HepG2 (cell line): ENCODE results near the gene MMP17. TPM values are rescaled to one million over a fixed set of nuclear protein-coding genes. Genes with fewer than 3 reads are reported as not detected.

Experiments used
- ATAC-seq: fragments of 200-7000 bp; cut with Tn5 transposase; 3 replicates; pipeline ENCODE4 v1.9.1; 2020; ENCODE audit warnings: mild to moderate bottlenecking, moderate library complexity
- BruUV-seq: library from RNA; stranded (reverse); fragments of 400-500 nt; replicated peaks from 2 replicates; lab custom pipeline; 2021; lab: Mats Ljungman, UMichigan
- CTCF ChIA-PET: fragments of 300-600 bp; formaldehyde crosslinking; extraction: SDS; loops from one replicate; lab custom pipeline; 2021; ENCODE audit warnings: low total read pairs, inconsistent platforms, low intra/inter-chr PET ratio; lab: Yijun Ruan, JAX
- POLR2A ChIA-PET: fragments of 350-600 bp; sonication (Branson Sonifier 250); formaldehyde crosslinking; loops from one replicate; lab custom pipeline; 2020; ENCODE audit warnings: antibody characterized with exemption, inconsistent platforms; lab: Yijun Ruan, JAX
- DNase-seq: peaks from one replicate; pipeline ENCODE4 v3.0.0-alpha.2; 2015; ENCODE audit warnings: low spot score
- FAIRE-seq: peaks from 3 replicates; lab custom pipeline; 2011; peaks lifted over from hg19 to GRCh38; lab: Jason Lieb, UNC
- H2AFZ ChIP-seq: one replicate; pipeline ENCODE4 v1.6.1; 2011; ENCODE audit warnings: low read length, inconsistent platforms
- H3K27ac ChIP-seq: fragments of 300-600 bp; 3 replicates; pipeline ENCODE4 v1.8.0; 2011; ENCODE audit warnings: mixed run types, mild to moderate bottlenecking, mixed read lengths, low read length, inconsistent platforms; ENCODE audit not compliant: insufficient read depth; ENCODE audit errors: extremely low read length
- H3K27me3 ChIP-seq, 2 experiments: fragments of 200-600 bp in 1 of 2; 2 replicates in 1 of 2; 3 replicates in 1 of 2; pipeline versions ENCODE4 v1.6.0 to v1.8.0; 2011; ENCODE audit warnings: low read length in 2 of 2, mild to moderate bottlenecking in 2 of 2, moderate library complexity in 2 of 2, inconsistent platforms in 1 of 2; ENCODE audit not compliant: insufficient read depth in 2 of 2, control insufficient read depth in 1 of 2
- H3K36me3 ChIP-seq, 2 experiments: fragments of 200-600 bp in 1 of 2; replicated peaks in 1 of 2; 2 replicates in 1 of 2; 3 replicates in 1 of 2; pipeline versions ENCODE4 v1.5.1 to v1.8.0; 2011; ENCODE audit warnings: low read length in 2 of 2, inconsistent platforms in 1 of 2; ENCODE audit not compliant: insufficient read depth in 2 of 2, control insufficient read depth in 1 of 2
- H3K4me1 ChIP-seq: 2 replicates; pipeline ENCODE4 v1.5.1; 2012; ENCODE audit warnings: low read length, inconsistent platforms; ENCODE audit not compliant: insufficient read depth
- H3K4me2 ChIP-seq: 2 replicates; pipeline ENCODE4 v1.6.0; 2011; ENCODE audit warnings: low read depth, low read length, inconsistent platforms
- H3K4me3 ChIP-seq, 3 experiments: fragments of 200-600 bp in 1 of 3; sonication (generic), shearing (Covaris generic) in 1 of 3; replicated peaks in 1 of 3; 2 replicates each; pipeline ENCODE4 v1.5.1; 2011 to 2016; ENCODE audit warnings: low read length in 3 of 3, inconsistent platforms in 2 of 3, low read depth in 2 of 3, mild to moderate bottlenecking in 2 of 3, control low read depth in 1 of 3, mixed read lengths in 1 of 3; ENCODE audit not compliant: insufficient read depth in 1 of 3
- H3K79me2 ChIP-seq: one replicate; pipeline ENCODE4 v1.6.1; 2011; ENCODE audit warnings: low read length, inconsistent platforms; ENCODE audit not compliant: insufficient read depth
- H3K9ac ChIP-seq: 2 replicates; pipeline ENCODE4 v1.6.0; 2011; ENCODE audit warnings: mild to moderate bottlenecking, low read depth, low read length, inconsistent platforms; ENCODE audit not compliant: insufficient read depth
- H3K9me3 ChIP-seq: 2 replicates; pipeline ENCODE4 v1.5.1; 2012; ENCODE audit warnings: mild to moderate bottlenecking, low read length
- H4K20me1 ChIP-seq: 2 replicates; pipeline ENCODE4 v1.6.0; 2011; ENCODE audit warnings: inconsistent platforms, mild to moderate bottlenecking, low read length, moderate library complexity; ENCODE audit not compliant: insufficient read depth
- CHD4 ChIP-seq: fragments of 200-600 bp; sonication (generic); IDR thresholded peaks from 2 replicates; pipeline ENCODE4 v1.7.0; 2017; ENCODE audit warnings: mild to moderate bottlenecking, low read length, borderline replicate concordance
- RBAK ChIP-seq: sonication (generic); formaldehyde crosslinking; IDR thresholded peaks from 2 replicates; pipeline ENCODE4 v1.5.1; 2020; ENCODE audit warnings: mild to moderate bottlenecking, missing genetic modification reagents
- WIZ ChIP-seq: sonication (generic); formaldehyde crosslinking; IDR thresholded peaks from 2 replicates; pipeline ENCODE4 v1.5.1; 2020; ENCODE audit warnings: mild to moderate bottlenecking, missing genetic modification reagents
- ZBTB8A ChIP-seq: sonication (generic); formaldehyde crosslinking; IDR thresholded peaks from 2 replicates; pipeline ENCODE4 v1.4.0; 2020; ENCODE audit warnings: mild to moderate bottlenecking, low read depth, missing genetic modification reagents, borderline replicate concordance
- ZMAT3 ChIP-seq: sonication (generic); formaldehyde crosslinking; conservative IDR thresholded peaks from 2 replicates; pipeline ENCODE4 v1.7.0; 2021; ENCODE audit warnings: missing genetic modification reagents
- ZNF121 ChIP-seq: sonication (generic); formaldehyde crosslinking; IDR thresholded peaks from 2 replicates; pipeline ENCODE4 v1.5.0; 2020; ENCODE audit warnings: mild to moderate bottlenecking, missing genetic modification reagents
- ZNF232 ChIP-seq: sonication (generic); formaldehyde crosslinking; IDR thresholded peaks from 2 replicates; pipeline ENCODE4 v1.4.0; 2020; ENCODE audit warnings: missing genetic modification reagents, borderline replicate concordance
- ZNF569 ChIP-seq: sonication (generic); formaldehyde crosslinking; IDR thresholded peaks from 2 replicates; pipeline ENCODE4 v1.5.0; 2020; ENCODE audit warnings: mild to moderate bottlenecking, missing genetic modification reagents, moderate library complexity, borderline replicate concordance
- ZNF572 ChIP-seq: sonication (generic); formaldehyde crosslinking; IDR thresholded peaks from 2 replicates; pipeline ENCODE4 v1.5.1; 2020; ENCODE audit warnings: mild to moderate bottlenecking, missing genetic modification reagents
- ZNF772 ChIP-seq: sonication (generic); formaldehyde crosslinking; IDR thresholded peaks from 2 replicates; pipeline ENCODE4 v1.5.0; 2020; ENCODE audit warnings: mild to moderate bottlenecking, missing genetic modification reagents
- ZNF781 ChIP-seq: sonication (generic); formaldehyde crosslinking; IDR thresholded peaks from 2 replicates; pipeline ENCODE4 v1.5.1; 2020; ENCODE audit warnings: borderline replicate concordance, mild to moderate bottlenecking, missing genetic modification reagents; ENCODE audit errors: not compliant biosample characterization
- WGBS: methylation state at CpG from one replicate; pipeline ENCODE4 v1.1.6; 2017; ENCODE audit warnings: low lambda C conversion rate; 5-methylcytosine and 5-hydroxymethylcytosine counted together
- in situ Hi-C: cut with HindIII; loops from 2 replicates; pipeline ENCODE4 v1.10.0; 2017; ENCODE audit warnings: low pct_unique_long_range_greater_than_20kb; ENCODE audit not compliant: extremely low pct_ligation_motif_present
- intact Hi-C: fragments of 100-400 bp; cut with micrococcal nuclease; formaldehyde crosslinking; loops from one replicate; pipeline ENCODE4 v1.10.0; 2022; ENCODE audit not compliant: unreplicated experiment
- polyA plus RNA-seq, 8 experiments: library from polyadenylated mRNA; depleted of rRNA in 3 of 8; stranded (reverse) in 7 of 8; unstranded in 1 of 8; fragments of >200 nt; fragmentation: Illumina TruSeq in 4 of 8; extraction: Trizol in 4 of 8; gene quantifications; 2 replicates each; pipeline versions ENCODE4 v1.2.1 to v1.2.3, GENCODE V29; 2011 to 2016; ENCODE audit warnings: low read depth in 4 of 8, missing spikeins in 1 of 8, mixed read lengths in 1 of 8; ENCODE audit not compliant: insufficient read depth in 1 of 8
- total RNA-seq, 5 experiments: library from RNA; depleted of rRNA; stranded (reverse); fragments of >200 nt; fragmentation: Illumina TruSeq; extraction: Trizol; gene quantifications; 2 replicates each; pipeline ENCODE4 v1.2.3, GENCODE V29; 2016; ENCODE audit warnings: low read depth in 1 of 5
- TF ChIP-seq, protein P1 (sequence below): sonication (generic); formaldehyde crosslinking; IDR thresholded peaks from 2 replicates; pipeline ENCODE4 v1.4.0; 2020; ENCODE audit warnings: mild to moderate bottlenecking, missing genetic modification reagents
- TF ChIP-seq, protein P2 (sequence below): sonication (generic); formaldehyde crosslinking; IDR thresholded peaks from 2 replicates; pipeline ENCODE4 v1.5.0; 2020; ENCODE audit warnings: mild to moderate bottlenecking, missing genetic modification reagents
- TF ChIP-seq, protein P3 (sequence below): sonication (generic); formaldehyde crosslinking; IDR thresholded peaks from 2 replicates; pipeline ENCODE4 v1.5.0; 2020; ENCODE audit warnings: mild to moderate bottlenecking, missing genetic modification reagents

MMP17 gene
- total and polyA plus RNA-seq, 2 of the 13 experiments (the other 11 are each of a cell fraction or from before 2014, with no cell fraction given): 0.55 to 0.80 TPM

DNA sequence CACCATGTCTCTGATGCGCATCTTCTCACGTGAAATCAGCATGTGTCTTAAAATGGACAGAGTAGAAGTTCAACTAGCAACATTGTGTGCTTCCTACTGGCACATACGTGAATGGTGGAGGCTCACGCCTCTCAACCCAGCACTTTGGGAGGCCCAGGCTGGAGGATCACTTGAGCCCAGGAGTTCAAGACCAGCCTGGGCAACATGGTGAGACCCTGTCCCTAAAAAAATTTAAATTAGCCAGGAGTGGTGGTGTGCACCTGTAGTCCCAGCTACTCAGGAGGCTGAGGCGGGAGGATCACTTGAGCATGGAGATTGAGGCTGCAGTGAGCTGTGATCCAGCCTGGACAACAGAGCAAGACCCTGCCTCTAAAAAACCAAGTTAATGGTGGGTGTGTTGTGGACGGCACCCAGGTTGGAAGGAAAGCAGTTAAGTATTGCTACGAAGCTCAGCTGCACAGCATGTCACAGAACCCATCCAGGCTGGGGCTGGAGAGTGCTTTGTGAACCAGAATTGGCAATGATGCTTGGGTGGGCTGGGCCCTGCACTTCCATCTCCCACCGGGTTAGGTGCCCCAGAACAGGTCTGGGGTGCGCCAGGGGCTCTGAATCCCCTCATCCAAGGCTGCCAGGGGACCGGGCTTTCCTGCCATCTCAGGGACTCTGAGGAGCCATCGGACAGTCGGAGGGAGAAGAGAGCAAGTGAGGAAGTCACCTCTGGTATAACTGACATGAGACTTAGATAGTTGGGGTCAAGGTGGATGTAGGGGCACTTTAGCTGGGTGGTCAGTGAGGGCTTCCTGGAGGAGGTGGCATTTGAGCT is 33.3 kb downstream of the MMP17 start:
- TSS peak; percentile 80 for BruUV-seq
- CTCF ChIA-PET: no interaction called here
- peak overlapping the region in 2 of 3 experiments; percentile 18 to 67; a peak in 3 of 6 replicates for H3K4me3 ChIP-seq
- TF ChIP-seq ZNF569 (CRISPR knock-in tag) (no peak), ZNF572 (CRISPR knock-in tag) (0 out of 2 replicates have a peak, but pooled peaks have one; percentile 15), CHD4 (peak; percentile 62; the same call in 1 of the 2 replicates), ZMAT3 (CRISPR knock-in tag) (0 out of 2 replicates have a peak, but pooled peaks have one; percentile 56), ZNF781 (CRISPR knock-in tag) (peak; percentile 68), ZNF121 (peak; percentile 91), ZNF772 (CRISPR knock-in tag) (0 out of 2 replicates have a peak, but pooled peaks have one; percentile 5), RBAK (CRISPR knock-in tag) (0 out of 2 replicates have a peak, but pooled peaks have one; percentile 27), ZNF232 (CRISPR knock-in tag) (0 out of 2 replicates have a peak, but pooled peaks have one; percentile 49), WIZ (CRISPR knock-in tag) (0 out of 2 replicates have a peak, but pooled peaks have one; percentile 25), ZBTB8A (CRISPR knock-in tag) (peak; percentile 11; the same call in 1 of the 2 replicates)
- TF ChIP-seq, protein P1, sequence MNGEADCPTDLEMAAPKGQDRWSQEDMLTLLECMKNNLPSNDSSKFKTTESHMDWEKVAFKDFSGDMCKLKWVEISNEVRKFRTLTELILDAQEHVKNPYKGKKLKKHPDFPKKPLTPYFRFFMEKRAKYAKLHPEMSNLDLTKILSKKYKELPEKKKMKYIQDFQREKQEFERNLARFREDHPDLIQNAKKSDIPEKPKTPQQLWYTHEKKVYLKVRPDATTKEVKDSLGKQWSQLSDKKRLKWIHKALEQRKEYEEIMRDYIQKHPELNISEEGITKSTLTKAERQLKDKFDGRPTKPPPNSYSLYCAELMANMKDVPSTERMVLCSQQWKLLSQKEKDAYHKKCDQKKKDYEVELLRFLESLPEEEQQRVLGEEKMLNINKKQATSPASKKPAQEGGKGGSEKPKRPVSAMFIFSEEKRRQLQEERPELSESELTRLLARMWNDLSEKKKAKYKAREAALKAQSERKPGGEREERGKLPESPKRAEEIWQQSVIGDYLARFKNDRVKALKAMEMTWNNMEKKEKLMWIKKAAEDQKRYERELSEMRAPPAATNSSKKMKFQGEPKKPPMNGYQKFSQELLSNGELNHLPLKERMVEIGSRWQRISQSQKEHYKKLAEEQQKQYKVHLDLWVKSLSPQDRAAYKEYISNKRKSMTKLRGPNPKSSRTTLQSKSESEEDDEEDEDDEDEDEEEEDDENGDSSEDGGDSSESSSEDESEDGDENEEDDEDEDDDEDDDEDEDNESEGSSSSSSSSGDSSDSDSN (CRISPR knock-in tag): no peak
- TF ChIP-seq, protein P2, sequence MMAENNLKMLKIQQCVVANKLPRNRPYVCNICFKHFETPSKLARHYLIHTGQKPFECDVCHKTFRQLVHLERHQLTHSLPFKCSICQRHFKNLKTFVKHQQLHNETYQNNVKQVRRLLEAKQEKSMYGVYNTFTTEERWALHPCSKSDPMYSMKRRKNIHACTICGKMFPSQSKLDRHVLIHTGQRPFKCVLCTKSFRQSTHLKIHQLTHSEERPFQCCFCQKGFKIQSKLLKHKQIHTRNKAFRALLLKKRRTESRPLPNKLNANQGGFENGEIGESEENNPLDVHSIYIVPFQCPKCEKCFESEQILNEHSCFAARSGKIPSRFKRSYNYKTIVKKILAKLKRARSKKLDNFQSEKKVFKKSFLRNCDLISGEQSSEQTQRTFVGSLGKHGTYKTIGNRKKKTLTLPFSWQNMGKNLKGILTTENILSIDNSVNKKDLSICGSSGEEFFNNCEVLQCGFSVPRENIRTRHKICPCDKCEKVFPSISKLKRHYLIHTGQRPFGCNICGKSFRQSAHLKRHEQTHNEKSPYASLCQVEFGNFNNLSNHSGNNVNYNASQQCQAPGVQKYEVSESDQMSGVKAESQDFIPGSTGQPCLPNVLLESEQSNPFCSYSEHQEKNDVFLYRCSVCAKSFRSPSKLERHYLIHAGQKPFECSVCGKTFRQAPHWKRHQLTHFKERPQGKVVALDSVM (CRISPR knock-in tag): peak; percentile 94
- TF ChIP-seq, protein P3, sequence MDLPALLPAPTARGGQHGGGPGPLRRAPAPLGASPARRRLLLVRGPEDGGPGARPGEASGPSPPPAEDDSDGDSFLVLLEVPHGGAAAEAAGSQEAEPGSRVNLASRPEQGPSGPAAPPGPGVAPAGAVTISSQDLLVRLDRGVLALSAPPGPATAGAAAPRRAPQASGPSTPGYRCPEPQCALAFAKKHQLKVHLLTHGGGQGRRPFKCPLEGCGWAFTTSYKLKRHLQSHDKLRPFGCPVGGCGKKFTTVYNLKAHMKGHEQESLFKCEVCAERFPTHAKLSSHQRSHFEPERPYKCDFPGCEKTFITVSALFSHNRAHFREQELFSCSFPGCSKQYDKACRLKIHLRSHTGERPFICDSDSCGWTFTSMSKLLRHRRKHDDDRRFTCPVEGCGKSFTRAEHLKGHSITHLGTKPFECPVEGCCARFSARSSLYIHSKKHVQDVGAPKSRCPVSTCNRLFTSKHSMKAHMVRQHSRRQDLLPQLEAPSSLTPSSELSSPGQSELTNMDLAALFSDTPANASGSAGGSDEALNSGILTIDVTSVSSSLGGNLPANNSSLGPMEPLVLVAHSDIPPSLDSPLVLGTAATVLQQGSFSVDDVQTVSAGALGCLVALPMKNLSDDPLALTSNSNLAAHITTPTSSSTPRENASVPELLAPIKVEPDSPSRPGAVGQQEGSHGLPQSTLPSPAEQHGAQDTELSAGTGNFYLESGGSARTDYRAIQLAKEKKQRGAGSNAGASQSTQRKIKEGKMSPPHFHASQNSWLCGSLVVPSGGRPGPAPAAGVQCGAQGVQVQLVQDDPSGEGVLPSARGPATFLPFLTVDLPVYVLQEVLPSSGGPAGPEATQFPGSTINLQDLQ (CRISPR knock-in tag): 0 out of 2 replicates have a peak, but pooled peaks have one; percentile 48

More for the DNA sequence above, 33.3 kb downstream of the MMP17 start:
- H3K79me2 ChIP-seq: no peaks in the 10 kb centered on the region
- H3K36me3 ChIP-seq: no peaks in the 10 kb centered on the region
- peaks cover 77% of the 10 kb centered on the region for H3K4me1 ChIP-seq
- H3K27me3 ChIP-seq: peaks cover 0 to 6% of the 10 kb centered on the region in 2 experiments; a peak in 2 of 5 replicates
- FAIRE-seq (peak; percentile 30), DNase-seq (no peak), ATAC-seq (no peak)
- peak overlapping the region; percentile 92 for H3K9ac ChIP-seq
- H4K20me1 ChIP-seq: no peaks in the 10 kb centered on the region
- POLR2A ChIA-PET: interaction anchor here (0.9 to 2.4 kb wide), 6 partner anchors 8 to 90 kb away, joined by 3 to 11 read pairs (median 7); partner anchors contain the start of gene PUS1
- intact Hi-C loops (loop anchor here (5.0 kb wide), 1 partner anchor 66 kb away; the partner anchor contains the start of gene PUS1), in situ Hi-C loops (no loop called here)
- H3K9me3 ChIP-seq: no peaks in the 10 kb centered on the region
- WGBS: 53% methylated on average over 11 of the region's 12 CpGs
- H3K4me2 ChIP-seq: peak overlapping the region; percentile 95
- H2AFZ ChIP-seq: no peak overlapping the region
- peak overlapping the region; percentile 99 for H3K27ac ChIP-seq
